ENCODE measurements around the gene MLX.

MLX gene

GRCh38 chr17:42603318-42603717, 36.4 kb downstream of the MLX start:
- peaks cover 27% of the 10 kb centered on the region for H3K4me1 ChIP-seq (ENCODE audit: insufficient read depth, low read length, poor library complexity, severe bottlenecking)

GRCh38 chr17:42607769-42608168, 40.9 kb downstream of the MLX start:
- Histone ChIP-seq H3K9ac (ENCODE audit: low read depth, low read length, poor library complexity, severe bottlenecking) (peak overlapping the region; percentile 86), H3K27me3 (ENCODE audit: insufficient read depth, low read length, poor library complexity, severe bottlenecking) (no peaks in the 10 kb centered on the region), H3K4me2 (ENCODE audit: low read depth, low read length, poor library complexity, severe bottlenecking) (peak overlapping the region; percentile 75), H3F3A (ENCODE audit: low read depth) (no peaks in the 10 kb centered on the region), H3K79me2 (ENCODE audit: insufficient read depth, low read length) (peaks cover 83% of the 10 kb centered on the region), H3K4me3 (ENCODE audit: low read length, poor library complexity, severe bottlenecking) (peak overlapping the region; percentile 90), H3K4me1 (ENCODE audit: insufficient read depth, low read length, poor library complexity, severe bottlenecking) (peaks cover 28% of the 10 kb centered on the region), H2AFZ (ENCODE audit: low read length) (no peak overlapping the region), H4K20me1 (ENCODE audit: insufficient read depth, low read length, poor library complexity, severe bottlenecking) (peaks cover 22% of the 10 kb centered on the region), H3K9me2 (replicated peaks; ENCODE audit: low read depth, low read length) (no peaks in the 10 kb centered on the region), H3K9me3 (ENCODE audit: insufficient read depth, low read depth, low read length) (no peaks in the 10 kb centered on the region), H3K36me3 (ENCODE audit: insufficient read depth, low read length) (peaks cover 9% of the 10 kb centered on the region; the same call in 1 of the 2 replicates)
- TF ChIP-seq EZH2phosphoT487 (IDR thresholded peaks at IDR 0.05; ENCODE audit: borderline replicate concordance) (no peak), CTCF (conservative IDR thresholded peaks at IDR 0.05; ENCODE audit: low read length) (no peak)

More at GRCh38 chr17:42603318-42603717, 36.4 kb downstream of the MLX start:
- no peaks in the 10 kb centered on the region for H3K27me3 ChIP-seq (ENCODE audit: insufficient read depth, low read length, poor library complexity, severe bottlenecking)
- no peaks in the 10 kb centered on the region for H3K9me3 ChIP-seq (ENCODE audit: insufficient read depth, low read depth, low read length)
- H4K20me1 ChIP-seq (ENCODE audit: insufficient read depth, low read length, poor library complexity, severe bottlenecking): peaks cover 21% of the 10 kb centered on the region
- peak overlapping the region; percentile 25 for H3K4me2 ChIP-seq (ENCODE audit: low read depth, low read length, poor library complexity, severe bottlenecking)
- H3K9me2 ChIP-seq (replicated peaks; ENCODE audit: low read depth, low read length): no peaks in the 10 kb centered on the region
- no peaks in the 10 kb centered on the region for H3F3A ChIP-seq (ENCODE audit: low read depth)
- no peak overlapping the region for H3K4me3 ChIP-seq (ENCODE audit: low read length, poor library complexity, severe bottlenecking)
- H2AFZ ChIP-seq (ENCODE audit: low read length): no peak overlapping the region
- no peak overlapping the region for H3K9ac ChIP-seq (ENCODE audit: low read depth, low read length, poor library complexity, severe bottlenecking)
- TF ChIP-seq EZH2phosphoT487 (IDR thresholded peaks at IDR 0.05; ENCODE audit: borderline replicate concordance): no peak
- TF ChIP-seq CTCF (conservative IDR thresholded peaks at IDR 0.05; ENCODE audit: low read length): no peak
- peaks cover 71% of the 10 kb centered on the region for H3K79me2 ChIP-seq (ENCODE audit: insufficient read depth, low read length)
- no peaks in the 10 kb centered on the region for H3K36me3 ChIP-seq (ENCODE audit: insufficient read depth, low read length)

- H3K9me2 ChIP-seq (replicated peaks; ENCODE audit: low read depth, low read length): no peaks in the 10 kb centered on the region
- peaks cover 23% of the 10 kb centered on the region for H3K4me1 ChIP-seq (ENCODE audit: insufficient read depth, low read length, poor library complexity, severe bottlenecking)
- H3K36me3 ChIP-seq (ENCODE audit: insufficient read depth, low read length): peaks cover 14% of the 10 kb centered on the region; the same call in 1 of the 2 replicates
- TF ChIP-seq EZH2phosphoT487 (IDR thresholded peaks at IDR 0.05; ENCODE audit: borderline replicate concordance): no peak
- no peak; the same call in 1 of the 2 replicates for TF ChIP-seq CTCF (conservative IDR thresholded peaks at IDR 0.05; ENCODE audit: low read length)
- peaks cover 76% of the 10 kb centered on the region for H3K79me2 ChIP-seq (ENCODE audit: insufficient read depth, low read length)
- no peaks in the 10 kb centered on the region for H3K9me3 ChIP-seq (ENCODE audit: insufficient read depth, low read depth, low read length)
- H3K4me2 ChIP-seq (ENCODE audit: low read depth, low read length, poor library complexity, severe bottlenecking): peak overlapping the region; percentile 75
- peak overlapping the region; percentile 86 for H3K9ac ChIP-seq (ENCODE audit: low read depth, low read length, poor library complexity, severe bottlenecking)
- no peaks in the 10 kb centered on the region for H3F3A ChIP-seq (ENCODE audit: low read depth)
- peak overlapping the region; percentile 90 for H3K4me3 ChIP-seq (ENCODE audit: low read length, poor library complexity, severe bottlenecking)
- H2AFZ ChIP-seq (ENCODE audit: low read length): peak overlapping the region; percentile 77
- no peaks in the 10 kb centered on the region for H3K27me3 ChIP-seq (ENCODE audit: insufficient read depth, low read length, poor library complexity, severe bottlenecking)
- H4K20me1 ChIP-seq (ENCODE audit: insufficient read depth, low read length, poor library complexity, severe bottlenecking): peaks cover 18% of the 10 kb centered on the region
These were observed 41.6 kb downstream of the MLX start for GRCh38 chr17:42608305-42609181.
